Measurements from ENCODE around the gene KTI12. TPM values are rescaled to one million over a fixed set of nuclear protein-coding genes. Genes with fewer than 3 reads are reported as not detected.

The KTI12 gene
- total RNA-seq, 1 donor from 2014 or later: 9.6 TPM

- Mint-ChIP-seq H3K4me1 (ENCODE audit: unreplicated experiment) (no peaks in the 10 kb centered on the region), H3K4me3 (no peak overlapping the region), H3K27me3 (no peaks in the 10 kb centered on the region), H3K27ac (no peak overlapping the region), H3K36me3 (peaks cover 12% of the 10 kb centered on the region), H3K9me3 (no peaks in the 10 kb centered on the region)
- TF ChIP-seq CTCF (conservative IDR thresholded peaks at IDR 0.05): no peak
- no peak for DNase-seq (ENCODE audit: extremely low spot score, unreplicated experiment)
Observed at GRCh38 chr1:52045236-52045635, 11.6 kb upstream of the KTI12 start.

- no peak for TF ChIP-seq CTCF (conservative IDR thresholded peaks at IDR 0.05)
- no peaks in the 10 kb centered on the region for H3K9me3 Mint-ChIP-seq
- peaks cover 5% of the 10 kb centered on the region for H3K36me3 Mint-ChIP-seq
- H3K27ac Mint-ChIP-seq: no peak overlapping the region
- no peaks in the 10 kb centered on the region for H3K27me3 Mint-ChIP-seq
- H3K4me1 Mint-ChIP-seq (ENCODE audit: unreplicated experiment): no peaks in the 10 kb centered on the region
- H3K4me3 Mint-ChIP-seq: no peak overlapping the region
- no peak for DNase-seq (ENCODE audit: extremely low spot score, unreplicated experiment)
Observed at GRCh38 chr1:52041551-52042185, 8.1 kb upstream of the KTI12 start.

- no peak overlapping the region for H3K27ac Mint-ChIP-seq
- no peak for TF ChIP-seq CTCF (conservative IDR thresholded peaks at IDR 0.05)
- H3K9me3 Mint-ChIP-seq: no peaks in the 10 kb centered on the region
- no peak for DNase-seq (ENCODE audit: extremely low spot score, unreplicated experiment)
- H3K27me3 Mint-ChIP-seq: no peaks in the 10 kb centered on the region
- H3K4me1 Mint-ChIP-seq (ENCODE audit: unreplicated experiment): peaks cover 7% of the 10 kb centered on the region
- H3K4me3 Mint-ChIP-seq: no peak overlapping the region
- H3K36me3 Mint-ChIP-seq: no peaks in the 10 kb centered on the region
Observed at GRCh38 chr1:52037909-52038308, 4.3 kb upstream of the KTI12 start.

GRCh38 chr1:52037402-52037814 lies 3.8 kb upstream of the KTI12 start:
- TF ChIP-seq CTCF (conservative IDR thresholded peaks at IDR 0.05): no peak
- no peak for DNase-seq (ENCODE audit: extremely low spot score, unreplicated experiment)
- Mint-ChIP-seq H3K4me1 (ENCODE audit: unreplicated experiment) (peaks cover 7% of the 10 kb centered on the region), H3K27ac (no peak overlapping the region), H3K9me3 (no peaks in the 10 kb centered on the region), H3K27me3 (no peaks in the 10 kb centered on the region), H3K36me3 (no peaks in the 10 kb centered on the region), H3K4me3 (no peak overlapping the region)

- H3K27me3 Mint-ChIP-seq: no peaks in the 10 kb centered on the region
- no peak for DNase-seq (ENCODE audit: extremely low spot score, unreplicated experiment)
- no peak for TF ChIP-seq CTCF (conservative IDR thresholded peaks at IDR 0.05)
- H3K4me1 Mint-ChIP-seq (ENCODE audit: unreplicated experiment): peaks cover 27% of the 10 kb centered on the region
- no peaks in the 10 kb centered on the region for H3K9me3 Mint-ChIP-seq
- H3K4me3 Mint-ChIP-seq: peak overlapping the region; percentile 93
- peaks cover 7% of the 10 kb centered on the region for H3K36me3 Mint-ChIP-seq
- peak overlapping the region; percentile 89 for H3K27ac Mint-ChIP-seq
Observed at GRCh38 chr1:52034050-52034384, 407 bp upstream of the KTI12 start.

GRCh38 chr1:52032785-52033131 lies 852 bp downstream of the KTI12 start:
- no peak for TF ChIP-seq CTCF (conservative IDR thresholded peaks at IDR 0.05)
- Mint-ChIP-seq H3K27me3 (no peaks in the 10 kb centered on the region), H3K27ac (peak overlapping the region; percentile 89), H3K36me3 (peaks cover 7% of the 10 kb centered on the region), H3K4me3 (peak overlapping the region; percentile 93), H3K9me3 (no peaks in the 10 kb centered on the region), H3K4me1 (ENCODE audit: unreplicated experiment) (peaks cover 27% of the 10 kb centered on the region)
- no peak for DNase-seq (ENCODE audit: extremely low spot score, unreplicated experiment)
